TTC549 (cell line): ENCODE data around the gene ADH6.
"Not testable (repeated sequence)": the region's sequence is repeated elsewhere in the genome, so short reads cannot be mapped to it uniquely, and the experiment has no call there.

Experiments
- FAIRE-seq: peaks from 2 replicates; lab custom pipeline; 2012; peaks lifted over from hg19 to GRCh38; lab: Jason Lieb, UNC

Gene ADH6

GRCh38 chr4:99219072-99219471, at the start of gene ADH6:
TSS of gene ADH6 (minus strand) at chr4:99219246. CDS start at chr4:99219152, 94 bp downstream.
- FAIRE-seq: no peak

GRCh38 chr4:99264927-99265326, 45.9 kb upstream of the ADH6 start:
- no peak for FAIRE-seq

- no peak for FAIRE-seq
These were observed 33.7 kb upstream of the ADH6 start for GRCh38 chr4:99252746-99253145.

GRCh38 chr4:99248714-99249113, 29.7 kb upstream of the ADH6 start:
- no peak for FAIRE-seq

DNA sequence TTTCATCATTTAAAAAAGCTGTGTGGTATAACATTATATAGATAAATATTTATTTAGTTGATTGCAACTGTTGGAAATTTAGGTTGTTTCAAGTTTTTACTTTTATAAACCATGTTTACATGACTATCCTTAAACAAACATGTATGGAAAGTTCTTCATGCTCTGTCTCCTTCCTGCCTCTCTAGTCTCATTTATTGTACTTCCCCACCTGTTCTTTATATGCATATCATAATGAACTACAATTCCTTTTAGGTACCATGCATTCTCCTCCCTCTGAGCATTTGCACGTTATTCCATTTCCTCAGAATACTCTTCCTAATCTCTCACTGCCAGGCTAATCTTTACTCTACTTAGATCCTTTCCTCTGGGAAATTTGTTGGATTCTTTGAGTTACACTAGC, 16.9 kb upstream of the ADH6 start:
- FAIRE-seq: no peak

DNA sequence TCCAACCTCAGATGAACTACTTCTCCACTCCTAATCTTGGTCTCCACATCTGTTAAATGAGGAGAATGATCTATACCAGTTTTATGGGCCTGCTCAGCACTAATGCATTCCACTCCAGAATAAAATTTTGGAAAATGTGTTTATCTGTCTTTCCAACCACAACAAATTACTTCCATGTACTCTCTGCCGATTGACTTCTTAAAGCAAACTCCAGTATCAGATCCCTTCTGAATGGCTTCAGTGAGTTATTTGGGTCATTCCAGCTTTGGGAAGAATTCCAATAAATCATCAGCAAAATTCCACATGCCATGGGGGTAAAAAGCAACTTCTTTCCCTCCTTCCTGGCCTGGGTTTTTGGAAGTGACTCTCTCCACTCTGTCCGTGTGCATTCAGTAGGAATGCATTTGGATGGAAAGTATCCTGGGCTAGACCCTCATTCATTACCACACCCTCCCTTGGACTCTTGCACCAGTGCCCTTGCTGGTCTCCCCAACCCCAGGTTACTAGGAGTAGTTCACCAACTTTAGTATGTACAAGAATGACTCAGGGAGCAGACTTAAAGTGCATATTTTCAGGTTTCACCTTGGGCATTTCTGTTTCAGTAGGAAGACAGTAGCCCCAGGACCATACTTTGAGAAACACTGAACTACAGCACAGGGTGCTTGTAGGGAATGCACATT, 15.4 kb upstream of the ADH6 start:
- FAIRE-seq: no peak

- not testable (repeated sequence) for FAIRE-seq
These were observed 14.4 kb upstream of the ADH6 start for GRCh38 chr4:99233397-99233796.

GRCh38 chr4:99228706-99229105, 9.7 kb upstream of the ADH6 start:
- FAIRE-seq: not testable (repeated sequence)

DNA sequence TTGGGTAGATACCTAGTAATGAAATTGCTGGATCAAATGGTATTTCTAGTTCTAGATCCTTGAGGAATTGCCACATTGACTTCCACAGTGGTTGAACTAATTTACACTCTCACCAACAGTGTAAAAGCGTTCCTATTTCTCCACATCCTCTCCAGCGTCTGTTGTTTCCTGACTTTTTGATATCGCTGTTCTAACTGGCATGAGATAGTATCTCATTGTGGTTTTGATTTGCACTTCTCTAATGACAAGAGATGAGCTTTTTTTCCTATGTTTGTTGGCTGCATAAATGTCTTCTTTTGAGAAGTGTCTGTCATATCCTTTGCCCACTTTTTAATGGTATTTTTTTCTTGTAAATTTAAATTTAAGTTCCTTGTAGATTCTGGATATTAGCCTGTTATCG, 8.6 kb upstream of the ADH6 start:
- not testable (repeated sequence) for FAIRE-seq

DNA sequence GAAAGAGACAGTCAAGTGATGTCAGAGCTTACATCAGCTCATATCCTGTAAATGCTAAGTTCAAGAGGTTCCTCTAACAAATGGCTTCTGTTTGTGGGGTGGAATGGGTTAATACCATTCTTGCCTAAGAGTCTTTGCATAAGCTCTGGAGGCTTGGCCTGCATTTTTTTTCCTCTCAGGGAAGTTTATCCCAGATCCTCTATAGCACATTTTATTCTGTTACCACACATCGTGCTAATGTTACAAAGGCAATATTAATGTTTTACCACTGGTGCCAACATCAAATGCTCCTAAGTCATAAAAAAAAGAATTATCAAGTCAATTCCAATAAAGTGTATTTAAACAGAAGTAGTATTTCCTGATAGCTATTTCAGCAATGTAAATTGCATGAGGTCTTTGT, 2.9 kb upstream of the ADH6 start:
- no peak for FAIRE-seq

DNA sequence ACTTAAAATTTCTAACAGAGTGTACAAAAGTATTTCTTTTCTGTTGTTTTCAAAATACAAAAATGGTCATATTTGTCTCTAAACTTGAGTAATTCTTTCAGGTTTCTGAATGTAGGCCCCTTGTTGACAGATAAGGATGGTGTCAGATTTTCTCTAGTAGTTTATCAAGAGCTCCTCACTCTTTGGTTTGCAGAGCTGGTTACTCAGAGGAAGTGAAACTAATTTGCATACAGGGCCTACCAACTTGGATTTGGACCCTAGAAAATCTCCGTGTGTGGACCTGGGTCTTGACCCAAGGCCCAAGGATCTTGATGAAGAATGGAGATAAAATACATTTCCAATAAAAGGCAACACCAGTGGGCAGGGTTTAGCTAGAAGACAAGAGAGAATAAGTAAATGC, 433 bp upstream of the ADH6 start:
- FAIRE-seq: no peak

DNA sequence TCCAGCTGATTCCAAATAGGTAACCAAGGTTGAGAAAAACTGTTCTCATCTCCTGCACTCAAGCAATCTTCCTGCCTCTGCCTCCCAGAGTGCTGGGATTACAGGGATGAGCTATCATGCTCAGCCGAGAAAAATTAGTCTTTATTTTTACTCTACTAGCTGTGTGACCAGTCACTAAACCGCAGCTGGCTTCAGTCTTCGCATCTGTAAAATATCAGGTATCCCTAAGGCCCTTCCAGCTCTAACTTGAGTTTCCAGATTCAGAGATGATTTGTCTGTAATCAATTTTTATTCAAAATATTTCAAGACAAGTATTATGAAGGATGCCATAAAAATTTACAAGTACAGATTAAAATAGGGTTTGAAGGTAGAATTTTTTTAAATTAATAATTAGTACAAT, 3.5 kb downstream of the ADH6 start:
- FAIRE-seq: no peak

DNA sequence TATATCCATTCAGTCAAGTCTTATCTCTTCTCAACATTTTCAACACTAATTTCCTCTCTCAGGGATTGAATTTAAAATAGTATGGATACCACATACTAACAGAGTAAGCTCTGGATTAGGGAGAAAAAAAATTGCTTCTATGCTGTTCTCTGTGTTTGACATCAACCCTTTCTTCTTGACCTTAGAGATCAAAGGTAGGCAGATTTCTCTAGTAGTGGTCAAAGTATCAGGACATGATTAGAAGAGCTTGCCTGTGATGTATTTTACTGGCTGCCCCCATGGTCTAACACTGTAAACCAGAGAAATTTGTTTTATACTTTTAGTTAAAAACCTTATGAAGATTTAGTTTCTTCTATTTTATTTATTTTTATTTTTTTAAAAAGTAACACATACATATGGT, 8.3 kb downstream of the ADH6 start:
- no peak for FAIRE-seq

- FAIRE-seq: no peak
These were observed 9.4 kb downstream of the ADH6 start for GRCh38 chr4:99209671-99210070.

DNA sequence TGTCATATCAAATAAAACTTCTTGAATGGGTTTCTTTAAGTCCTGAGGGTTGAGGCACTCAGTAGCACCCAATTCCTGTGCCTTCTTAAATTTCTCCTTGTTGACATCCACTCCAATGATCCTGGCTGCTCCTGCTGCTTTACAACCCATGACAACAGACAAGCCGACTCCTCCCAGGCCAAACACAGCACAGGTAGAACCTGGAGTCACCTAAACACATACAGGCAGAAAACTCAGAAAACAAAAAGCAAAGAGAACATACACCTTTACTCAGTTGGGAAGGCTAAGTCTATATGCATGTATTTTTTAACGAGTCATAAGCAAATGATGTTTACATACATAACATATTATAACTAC, 10.3 kb downstream of the ADH6 start:
- no peak for FAIRE-seq

DNA sequence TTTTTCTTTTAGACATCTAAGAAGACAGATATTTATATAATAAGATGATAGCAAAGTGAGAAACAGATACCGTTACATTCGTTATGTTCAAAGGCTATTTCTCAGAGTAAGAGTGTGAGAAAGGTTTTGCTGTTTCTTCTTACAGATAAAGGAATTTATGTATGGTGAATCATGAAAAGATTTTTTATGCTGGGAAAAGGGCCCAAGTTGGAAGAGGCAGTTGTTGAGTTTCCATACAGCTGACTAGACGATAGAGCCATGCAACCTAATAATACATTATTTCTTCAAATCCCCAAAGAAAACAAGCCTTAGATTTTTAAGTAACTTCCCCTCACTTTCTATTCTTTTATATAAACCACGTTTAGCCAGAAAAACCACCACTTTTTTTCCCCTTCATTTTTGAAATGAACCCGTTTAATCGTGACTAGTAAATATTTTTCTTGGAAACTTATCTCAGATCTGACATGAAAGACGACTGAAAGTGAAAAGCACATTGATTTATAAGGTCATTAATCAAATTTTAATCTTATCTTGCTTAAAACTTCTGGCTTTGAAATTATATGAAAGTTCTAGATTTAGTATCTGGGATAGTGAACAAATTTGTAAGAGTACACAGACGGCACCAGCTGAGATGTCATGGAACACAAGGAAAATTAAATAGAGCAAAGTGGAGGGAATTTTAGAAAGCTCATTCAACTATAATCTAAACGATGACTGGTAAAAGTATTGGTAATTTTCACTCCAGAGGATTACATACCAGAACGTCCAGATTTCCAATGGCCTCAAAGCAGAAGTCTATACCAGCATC, 10.9 kb downstream of the ADH6 start:
- no peak for FAIRE-seq

DNA sequence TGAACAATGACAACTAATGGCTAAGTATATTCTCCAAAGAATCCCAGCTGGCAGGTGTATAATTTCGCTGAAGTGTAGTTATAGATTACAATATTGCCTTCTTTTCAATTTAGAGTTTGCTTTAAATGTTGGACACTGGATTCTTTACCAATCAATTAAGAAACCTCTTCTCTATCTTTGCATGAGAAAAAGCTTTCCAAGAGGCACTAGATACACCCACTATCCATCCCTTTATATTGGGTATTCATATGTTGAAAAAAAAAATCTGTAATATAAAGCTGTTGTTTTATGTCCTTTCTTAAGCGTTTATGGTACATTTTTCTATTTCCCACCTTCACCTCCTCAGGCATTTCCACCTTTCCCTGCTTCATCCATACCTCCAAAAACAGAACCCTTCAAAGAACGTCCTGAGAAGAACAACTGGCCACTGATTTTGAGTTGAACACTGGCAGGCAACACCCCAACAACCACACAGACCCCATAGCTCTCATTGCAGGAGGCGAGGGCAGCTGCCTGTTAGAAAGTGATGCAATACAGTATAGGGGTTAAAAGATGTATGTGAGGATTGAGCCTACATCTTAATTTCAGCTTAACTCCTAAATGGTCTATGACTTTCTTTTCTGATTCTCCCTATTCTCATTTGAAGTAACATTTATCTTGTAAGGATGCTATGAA, 11.8 kb downstream of the ADH6 start:
- FAIRE-seq: no peak

DNA sequence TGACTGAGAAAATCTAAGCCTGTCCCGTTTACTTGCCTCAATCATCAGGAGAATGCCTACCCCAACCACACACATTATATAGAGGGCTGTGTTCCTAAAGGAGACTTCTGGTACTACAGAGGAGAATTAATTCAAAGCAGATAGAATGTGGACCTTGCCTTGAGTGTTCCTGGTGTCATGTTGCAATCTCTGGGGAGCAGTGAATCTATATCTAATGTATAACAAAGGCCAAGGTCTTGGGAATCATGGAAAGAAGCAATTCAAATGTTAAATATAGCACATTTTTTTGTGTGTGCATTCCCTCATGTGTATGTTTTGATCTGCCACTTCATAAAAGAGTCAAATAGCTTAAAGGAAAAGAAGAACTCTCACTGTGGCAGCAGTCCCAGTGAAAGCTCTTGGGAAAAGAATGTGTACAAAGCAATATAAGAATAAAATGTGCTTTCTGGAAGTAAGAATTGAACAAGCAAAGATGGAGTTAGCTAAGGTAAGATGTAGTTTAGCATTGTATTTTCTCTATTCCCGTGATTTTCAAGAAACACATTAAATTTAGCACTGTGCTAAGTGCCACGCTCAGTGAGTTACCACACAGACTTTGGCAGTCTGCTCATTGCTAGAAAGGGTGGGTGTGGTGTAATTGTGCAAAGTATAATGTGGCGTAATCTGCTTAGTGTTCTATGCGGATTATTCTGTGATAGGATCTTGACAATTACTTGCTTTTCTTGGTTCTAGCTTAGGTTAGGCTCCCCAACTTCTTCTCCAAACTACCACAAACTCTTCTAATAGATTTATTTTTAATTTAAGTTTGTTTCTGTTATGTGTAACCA, 13.7 kb downstream of the ADH6 start:
- no peak for FAIRE-seq

- no peak for FAIRE-seq
These were observed 16.5 kb downstream of the ADH6 start for GRCh38 chr4:99202536-99202935.

GRCh38 chr4:99202094-99202493, 17.0 kb downstream of the ADH6 start:
- no peak for FAIRE-seq

- FAIRE-seq: no peak
These were observed 17.4 kb downstream of the ADH6 start for GRCh38 chr4:99201690-99202089.

DNA sequence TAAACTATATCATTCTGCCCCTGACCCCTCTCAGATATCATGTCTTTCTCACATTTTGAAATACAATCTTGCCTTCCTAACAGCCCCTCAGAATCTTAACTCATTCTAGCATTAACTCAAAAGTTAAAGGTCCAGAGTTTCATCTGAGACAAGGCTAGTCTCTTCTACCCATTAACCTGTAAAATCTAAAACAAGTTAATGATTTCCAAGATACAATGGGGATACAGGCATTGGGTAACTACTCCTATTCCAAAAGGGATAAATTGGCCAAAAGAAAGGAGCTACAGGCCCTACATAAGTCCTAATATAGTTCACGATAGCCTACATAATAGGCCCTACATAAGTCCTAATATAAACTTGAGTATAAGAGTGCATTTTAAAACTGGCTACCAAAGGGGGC, 18.9 kb downstream of the ADH6 start:
- FAIRE-seq: no peak

DNA sequence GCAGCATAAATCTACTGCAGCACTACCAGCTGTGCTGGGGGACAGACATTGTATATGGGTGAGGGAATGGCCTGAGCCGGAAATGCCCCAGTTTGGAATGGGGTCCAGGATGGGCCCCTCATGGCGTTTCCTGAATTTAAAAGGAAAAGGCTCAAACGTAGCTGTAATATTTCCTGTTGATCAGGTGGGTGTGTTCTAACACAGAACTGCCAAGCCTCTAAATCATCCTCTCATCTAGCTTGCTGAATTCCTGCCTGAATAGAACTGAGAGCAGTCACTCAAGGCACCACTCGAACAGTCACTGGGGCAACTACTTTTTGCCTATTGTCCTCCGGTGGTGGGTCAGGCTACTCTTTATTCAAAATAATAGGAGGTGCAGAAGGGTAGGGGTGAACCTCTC, 28.7 kb downstream of the ADH6 start:
- FAIRE-seq: no peak
